Renal cortex interstitium (tissue), 11 donors: Measurements from ENCODE around the gene PCK2. TPM values are rescaled to one million over a fixed set of nuclear protein-coding genes. Genes with fewer than 3 reads are reported as not detected.
A peak's percentile ranks its signal among the peaks of the same experiment; 100 is the strongest.

ENCODE experiments used
- DNase-seq, 11 donors: peaks; one replicate each; pipeline ENCODE4 v3.0.0-alpha.2; 2013; ENCODE audit warnings: low read depth in 9 of 11, low spot score in 4 of 11; ENCODE audit errors: extremely low read depth in 1 of 11
- polyA plus RNA-seq, 3 donors: library from polyadenylated mRNA; unstranded; fragments of 120-200 nt; gene quantifications; one replicate each; pipeline ENCODE4 v1.2.1, GENCODE V29; 2013; ENCODE audit not compliant: insufficient read length in 3 of 3

The PCK2 gene
- polyA plus RNA-seq, 3 donors: 28.9 to 37.3 (median 34.4) TPM

- DNase-seq: no peak
Observed at GRCh38 chr14:24126939-24127338, 32.8 kb downstream of the PCK2 start.

GRCh38 chr14:24127673-24128072 lies 33.6 kb downstream of the PCK2 start:
- no peak for DNase-seq

GRCh38 chr14:24129410-24129998 lies 35.4 kb downstream of the PCK2 start:
- DNase-seq: no peak

DNA sequence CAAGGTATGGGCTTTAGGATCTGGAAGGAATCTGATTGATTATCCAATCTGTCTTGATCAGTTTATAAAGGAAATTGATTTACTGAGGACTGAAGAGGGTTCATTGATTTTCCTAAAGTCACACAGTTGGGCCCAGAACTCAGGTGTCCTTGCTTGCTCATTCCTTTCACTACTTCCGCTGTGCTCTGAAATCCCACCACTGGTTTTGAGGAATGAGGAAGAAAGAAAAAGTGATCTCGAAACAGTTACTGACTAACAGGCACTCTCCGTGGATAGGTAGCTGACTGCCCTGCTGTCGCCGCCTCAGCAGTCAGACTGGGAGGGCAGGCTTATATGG lies 36.2 kb downstream of the PCK2 start, which contains the start of gene FITM1:
FITM1 (plus strand) TSS at position 280 of the 337 bp plus-strand sequence. CDS start 905 bp downstream, outside the sequence.
- no peak for DNase-seq

DNA sequence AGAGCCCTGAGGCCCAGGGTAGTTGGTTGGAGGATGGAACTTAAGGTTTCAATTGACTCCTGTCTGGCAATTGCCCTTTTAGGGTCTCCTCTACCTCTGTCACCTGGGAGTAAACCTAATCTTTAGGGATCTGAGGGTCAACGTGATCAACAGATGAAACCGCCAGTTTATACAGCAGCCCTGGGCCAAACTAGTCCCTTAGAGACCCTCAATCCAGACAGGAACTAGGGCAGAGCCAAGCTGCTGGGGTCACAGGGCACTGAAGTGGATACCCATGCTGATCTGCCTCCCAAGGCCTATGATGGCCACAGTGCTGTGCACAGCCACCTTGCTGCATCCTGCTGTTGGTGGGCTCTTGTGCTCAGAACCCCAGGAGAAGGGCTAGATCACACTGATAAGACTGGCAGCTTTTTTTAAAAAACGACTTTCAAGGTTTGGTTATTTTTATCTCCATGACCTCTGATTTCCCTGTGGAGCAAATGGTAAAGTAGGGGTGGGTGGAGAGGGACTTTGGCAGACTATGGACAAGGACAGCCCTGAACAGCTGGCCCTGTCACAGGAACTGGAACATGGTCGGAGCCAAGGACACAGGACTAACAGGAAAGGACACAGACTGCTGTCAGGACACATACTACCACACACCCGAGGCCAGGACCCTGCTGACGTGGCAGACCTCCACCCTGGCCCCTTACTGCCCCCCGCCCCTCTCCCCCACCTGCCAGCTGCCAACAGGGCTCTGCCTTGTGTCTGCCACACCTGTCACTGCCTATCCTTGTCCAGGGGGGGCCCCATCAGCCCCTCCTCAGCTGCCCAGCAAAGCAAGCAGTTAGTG lies 36.8 kb downstream of the PCK2 start:
- no peak for DNase-seq

DNA sequence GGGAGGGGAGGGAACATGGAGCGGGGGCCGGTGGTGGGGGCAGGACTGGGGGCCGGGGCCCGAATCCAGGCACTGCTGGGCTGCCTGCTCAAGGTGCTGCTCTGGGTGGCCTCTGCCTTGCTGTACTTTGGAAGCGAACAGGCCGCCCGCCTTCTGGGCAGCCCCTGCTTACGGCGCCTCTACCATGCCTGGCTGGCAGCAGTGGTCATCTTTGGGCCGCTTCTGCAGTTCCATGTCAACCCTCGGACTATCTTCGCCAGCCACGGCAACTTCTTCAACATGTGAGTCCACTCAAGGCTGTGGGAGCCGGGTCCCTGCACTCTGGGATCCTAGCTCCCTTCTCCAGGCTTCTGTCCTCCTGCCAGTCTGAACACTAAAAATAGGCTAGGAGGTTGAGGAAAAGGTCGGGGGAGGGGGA lies 37.4 kb downstream of the PCK2 start:
- no peak for DNase-seq

DNA sequence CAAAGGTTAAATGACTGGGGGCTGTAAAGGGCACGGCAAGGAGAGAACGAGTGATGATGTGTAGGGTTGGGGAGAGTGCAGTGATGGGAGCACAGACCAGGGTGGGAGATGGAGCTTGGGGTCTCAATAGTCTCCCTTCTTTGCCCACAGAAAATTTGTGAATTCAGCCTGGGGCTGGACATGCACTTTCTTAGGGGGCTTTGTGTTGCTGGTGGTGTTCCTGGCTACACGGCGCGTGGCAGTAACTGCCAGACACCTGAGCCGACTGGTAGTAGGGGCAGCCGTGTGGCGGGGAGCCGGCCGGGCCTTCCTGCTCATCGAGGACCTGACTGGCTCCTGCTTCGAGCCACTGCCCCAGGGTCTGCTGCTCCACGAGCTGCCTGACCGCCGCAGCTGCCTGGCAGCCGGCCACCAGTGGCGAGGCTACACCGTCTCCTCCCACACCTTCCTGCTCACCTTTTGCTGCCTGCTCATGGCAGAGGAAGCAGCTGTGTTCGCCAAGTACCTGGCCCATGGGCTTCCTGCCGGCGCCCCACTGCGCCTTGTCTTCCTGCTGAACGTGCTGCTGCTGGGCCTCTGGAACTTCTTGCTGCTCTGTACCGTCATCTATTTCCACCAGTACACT lies 38.1 kb downstream of the PCK2 start:
- no peak for DNase-seq

DNA sequence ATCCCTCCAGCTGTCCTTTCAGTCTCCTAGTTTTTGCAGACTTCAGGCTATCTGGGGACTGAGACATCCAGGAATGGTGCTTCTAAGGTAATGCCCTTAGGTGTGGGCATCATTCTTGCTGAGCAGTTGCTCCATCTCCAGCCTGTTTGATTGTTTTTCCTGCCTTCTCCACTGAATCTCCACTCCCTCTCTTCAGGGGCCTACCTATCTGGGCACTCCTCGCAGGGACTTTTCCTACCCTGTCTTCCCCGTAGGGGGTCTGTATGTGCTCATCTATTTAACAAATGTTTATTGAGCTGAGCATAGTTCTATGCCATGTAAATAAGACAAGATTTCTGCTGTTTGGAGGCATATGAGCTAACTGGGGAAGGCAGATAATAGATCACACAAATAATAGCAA lies 38.9 kb downstream of the PCK2 start:
- no peak for DNase-seq

DNA sequence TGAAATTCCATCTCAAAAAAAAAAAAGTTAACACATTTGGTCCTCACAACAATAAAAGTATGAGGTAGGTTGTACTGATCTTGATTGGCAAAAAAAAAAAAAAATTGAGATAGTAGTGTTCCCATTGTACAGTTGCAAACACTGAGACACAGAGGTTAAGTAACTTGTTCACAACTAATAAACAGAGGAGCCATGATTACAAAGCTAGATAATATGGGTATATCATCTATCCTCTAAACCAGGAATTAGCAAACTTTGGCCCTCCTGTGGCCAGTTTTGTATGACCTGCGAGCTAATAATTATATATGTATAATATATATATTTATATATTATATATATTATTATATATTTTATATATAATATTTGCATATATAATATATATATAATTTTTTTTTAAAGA lies 39.6 kb downstream of the PCK2 start:
- DNase-seq: no peak

GRCh38 chr14:24135584-24135833 lies 41.4 kb downstream of the PCK2 start:
- peak in 1 of 11 donors; percentile 19 for DNase-seq

- peak; percentile 68 to 90 (median 85) for DNase-seq
Observed at GRCh38 chr14:24135834-24136683, 41.9 kb downstream of the PCK2 start, which contains the start of gene PSME1. TSS of gene PSME1 (plus strand) at chr14:24136194. CDS start at chr14:24136263, 69 bp downstream.

DNA sequence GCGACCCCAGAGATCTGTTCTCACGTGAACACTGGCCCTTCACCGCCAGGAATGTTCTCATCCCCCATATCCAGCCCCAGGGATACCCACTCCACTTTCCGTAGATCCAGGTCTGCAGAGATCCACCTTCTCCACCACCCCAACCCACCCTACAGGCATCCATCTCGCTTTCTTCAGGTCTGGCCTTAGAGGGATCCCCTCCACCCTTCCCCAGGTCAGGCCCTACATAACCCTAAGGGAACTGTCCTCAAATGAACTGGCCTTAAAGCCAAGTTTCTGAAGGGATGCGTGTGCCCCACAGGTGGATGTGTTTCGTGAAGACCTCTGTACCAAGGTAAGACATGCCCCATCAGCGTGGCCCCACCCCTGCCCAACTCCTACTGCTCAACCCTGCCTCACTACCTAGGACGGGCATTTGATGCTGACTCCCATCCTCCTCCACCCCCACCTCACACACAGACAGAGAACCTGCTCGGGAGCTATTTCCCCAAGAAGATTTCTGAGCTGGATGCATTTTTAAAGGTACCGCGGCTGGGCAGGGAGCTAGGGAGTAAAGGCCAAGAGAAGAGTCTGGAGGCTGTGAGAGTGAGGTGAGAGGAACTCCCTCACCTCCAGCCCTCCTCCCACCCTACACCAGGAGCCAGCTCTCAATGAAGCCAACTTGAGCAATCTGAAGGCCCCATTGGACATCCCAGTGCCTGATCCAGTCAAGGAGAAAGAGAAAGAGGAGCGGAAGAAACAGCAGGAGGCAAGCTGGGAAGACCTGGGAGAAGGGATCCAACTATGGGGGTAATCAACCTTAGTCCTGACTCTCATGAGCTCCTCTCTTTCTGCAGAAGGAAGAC lies 42.8 kb downstream of the PCK2 start:
- DNase-seq: no peak

DNA sequence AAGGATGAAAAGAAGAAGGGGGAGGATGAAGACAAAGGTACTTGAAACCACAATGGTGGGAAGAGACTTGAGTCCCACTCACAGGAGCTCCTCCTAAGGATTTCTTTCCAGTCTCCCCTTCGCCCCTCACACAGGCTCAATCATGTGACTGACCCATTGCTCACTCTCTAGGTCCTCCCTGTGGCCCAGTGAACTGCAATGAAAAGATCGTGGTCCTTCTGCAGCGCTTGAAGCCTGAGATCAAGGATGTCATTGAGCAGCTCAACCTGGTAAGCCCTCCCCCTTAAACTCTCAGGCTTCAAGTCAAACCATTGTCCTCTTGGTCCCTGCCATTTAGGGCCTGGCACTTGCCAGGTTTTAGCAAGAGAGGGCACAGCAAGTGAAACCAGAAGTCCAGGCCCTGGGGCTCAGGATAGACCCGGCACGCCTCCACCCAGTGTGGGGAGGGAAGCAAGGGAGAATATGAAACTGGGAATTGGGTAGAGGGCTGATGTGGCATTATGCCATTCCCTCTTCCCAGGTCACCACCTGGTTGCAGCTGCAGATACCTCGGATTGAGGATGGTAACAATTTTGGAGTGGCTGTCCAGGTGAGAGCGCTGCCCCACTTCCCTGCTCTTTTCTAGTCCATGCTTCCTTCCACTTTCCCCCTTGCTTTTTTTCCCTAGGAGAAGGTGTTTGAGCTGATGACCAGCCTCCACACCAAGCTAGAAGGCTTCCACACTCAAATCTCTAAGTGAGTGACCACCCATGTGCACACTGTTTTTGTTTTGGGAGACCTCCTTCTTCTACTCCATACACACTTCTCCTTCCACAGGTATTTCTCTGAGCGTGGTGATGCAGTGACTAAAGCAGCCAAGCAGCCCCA lies 43.7 kb downstream of the PCK2 start:
- no peak for DNase-seq

DNA sequence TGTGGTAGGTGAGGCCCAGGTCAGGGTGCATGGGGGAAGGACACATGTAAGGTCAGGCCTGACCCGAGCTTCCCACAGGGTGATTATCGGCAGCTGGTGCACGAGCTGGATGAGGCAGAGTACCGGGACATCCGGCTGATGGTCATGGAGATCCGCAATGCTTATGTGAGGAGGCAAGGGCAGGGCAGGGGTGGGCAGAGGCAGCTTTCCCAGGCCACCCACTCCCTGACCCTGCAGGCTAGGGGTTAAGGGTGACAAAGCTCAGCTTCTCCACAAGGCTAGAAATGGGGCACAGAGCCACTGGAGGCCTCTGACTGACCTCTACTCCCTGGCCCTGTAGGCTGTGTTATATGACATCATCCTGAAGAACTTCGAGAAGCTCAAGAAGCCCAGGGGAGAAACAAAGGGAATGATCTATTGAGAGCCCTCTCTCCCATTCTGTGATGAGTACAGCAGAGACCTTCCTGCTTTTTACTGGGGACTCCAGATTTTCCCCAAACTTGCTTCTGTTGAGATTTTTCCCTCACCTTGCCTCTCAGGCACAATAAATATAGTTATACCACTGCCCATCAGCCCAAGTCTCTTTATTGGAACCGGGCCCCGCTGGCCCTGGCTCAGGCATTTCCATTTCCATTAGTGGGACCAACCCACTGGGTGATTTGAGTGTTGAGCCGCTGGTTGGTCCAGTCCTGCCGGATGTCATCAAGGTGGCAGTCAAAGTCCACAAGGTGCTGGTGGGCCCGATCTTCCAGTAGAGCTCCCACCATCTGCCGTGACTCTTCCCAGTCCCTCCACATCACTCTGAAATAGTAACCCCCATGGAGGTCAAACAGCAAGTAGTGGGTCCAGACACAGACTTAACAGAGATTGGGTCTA lies 44.5 kb downstream of the PCK2 start:
- no peak for DNase-seq

DNA sequence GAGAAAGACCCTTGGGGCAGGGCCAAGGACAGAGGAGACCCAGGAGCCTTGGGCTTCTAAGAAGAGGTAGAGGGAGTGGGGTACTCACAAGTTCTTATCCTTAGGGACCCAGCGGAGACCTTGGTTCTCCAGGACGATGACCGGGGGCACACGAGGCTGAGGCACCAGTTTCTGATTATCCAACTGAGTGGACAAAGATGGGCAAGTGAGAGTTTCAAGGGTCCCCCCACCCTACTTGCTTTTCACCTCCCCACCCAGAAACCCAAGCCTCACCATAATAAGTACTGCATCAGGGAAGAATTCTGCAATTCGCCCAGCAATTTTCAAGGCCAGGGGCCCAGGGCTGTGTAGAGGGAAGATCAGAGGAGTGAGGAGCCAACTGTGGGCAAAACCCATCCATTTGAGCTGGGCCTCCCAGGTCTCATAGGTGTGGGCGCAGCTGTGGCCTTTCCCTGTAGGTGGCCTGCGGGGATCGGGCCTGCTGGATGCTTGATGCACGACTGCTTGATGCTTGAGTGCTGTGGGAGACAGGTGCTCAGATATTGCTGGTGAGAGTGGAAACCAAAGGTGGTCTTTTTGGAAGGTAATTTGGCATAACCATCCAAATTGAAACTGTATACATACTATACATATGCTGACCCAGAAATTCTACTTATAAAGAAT lies 45.3 kb downstream of the PCK2 start:
- no peak for DNase-seq

GRCh38 chr14:24141097-24141880 lies 47.2 kb downstream of the PCK2 start, which contains the start of gene EMC9:
TSS of gene EMC9 (minus strand) at chr14:24141591. CDS start at chr14:24141304, 287 bp downstream.
- peak; percentile 97 to 100 (median 99) for DNase-seq
